ENCODE results near the gene ST6GALNAC2. TPM values are rescaled to one million over a fixed set of nuclear protein-coding genes. Genes with fewer than 3 reads are reported as not detected.
A peak's percentile ranks its signal among the peaks of the same experiment; 100 is the strongest.

ST6GALNAC2 gene
- total RNA-seq, 4 donors from 2014 or later: 71.1 to 94.3 (median 80.3) TPM

DNA sequence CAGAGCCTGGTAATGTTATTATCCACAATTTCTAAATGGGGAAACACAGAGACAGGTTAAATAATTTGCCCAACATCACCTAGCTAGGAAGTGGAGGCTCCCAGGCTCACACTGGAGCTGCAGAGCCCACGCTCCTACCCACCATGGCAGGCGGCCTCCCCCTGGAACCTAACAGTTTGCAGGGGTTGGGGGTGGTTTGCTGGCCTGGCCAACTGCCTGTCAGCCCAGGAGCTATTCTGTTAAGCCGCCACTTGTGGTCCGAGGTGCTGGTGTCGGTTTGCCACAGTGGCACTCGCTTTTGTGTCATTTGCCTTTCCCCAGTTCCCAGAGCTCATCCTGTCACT lies 42.2 kb downstream of the ST6GALNAC2 start:
- peaks cover 88% of the 10 kb centered on the region for H3K4me1 ChIP-seq
- 97% methylated on average over 6 of the region's 6 CpGs for WGBS
- H3K27ac ChIP-seq: peak overlapping the region; percentile 16
- TF ChIP-seq, protein P1, sequence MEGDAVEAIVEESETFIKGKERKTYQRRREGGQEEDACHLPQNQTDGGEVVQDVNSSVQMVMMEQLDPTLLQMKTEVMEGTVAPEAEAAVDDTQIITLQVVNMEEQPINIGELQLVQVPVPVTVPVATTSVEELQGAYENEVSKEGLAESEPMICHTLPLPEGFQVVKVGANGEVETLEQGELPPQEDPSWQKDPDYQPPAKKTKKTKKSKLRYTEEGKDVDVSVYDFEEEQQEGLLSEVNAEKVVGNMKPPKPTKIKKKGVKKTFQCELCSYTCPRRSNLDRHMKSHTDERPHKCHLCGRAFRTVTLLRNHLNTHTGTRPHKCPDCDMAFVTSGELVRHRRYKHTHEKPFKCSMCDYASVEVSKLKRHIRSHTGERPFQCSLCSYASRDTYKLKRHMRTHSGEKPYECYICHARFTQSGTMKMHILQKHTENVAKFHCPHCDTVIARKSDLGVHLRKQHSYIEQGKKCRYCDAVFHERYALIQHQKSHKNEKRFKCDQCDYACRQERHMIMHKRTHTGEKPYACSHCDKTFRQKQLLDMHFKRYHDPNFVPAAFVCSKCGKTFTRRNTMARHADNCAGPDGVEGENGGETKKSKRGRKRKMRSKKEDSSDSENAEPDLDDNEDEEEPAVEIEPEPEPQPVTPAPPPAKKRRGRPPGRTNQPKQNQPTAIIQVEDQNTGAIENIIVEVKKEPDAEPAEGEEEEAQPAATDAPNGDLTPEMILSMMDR (IDR thresholded peaks at IDR 0.05): no peak
- TF ChIP-seq EP300 (IDR thresholded peaks at IDR 0.05): no peak
- no peak for TF ChIP-seq POLR2A (IDR thresholded peaks at IDR 0.05)
- no peak for TF ChIP-seq POLR2AphosphoS5 (IDR thresholded peaks at IDR 0.05)
- no peaks in the 10 kb centered on the region for H3K9me3 ChIP-seq
- DNase-seq (ENCODE audit: low spot score in 2 of 2): no peak
- H3K27me3 ChIP-seq: no peaks in the 10 kb centered on the region
- H3K36me3 ChIP-seq: no peaks in the 10 kb centered on the region
- no peak overlapping the region for H3K4me3 ChIP-seq

DNA sequence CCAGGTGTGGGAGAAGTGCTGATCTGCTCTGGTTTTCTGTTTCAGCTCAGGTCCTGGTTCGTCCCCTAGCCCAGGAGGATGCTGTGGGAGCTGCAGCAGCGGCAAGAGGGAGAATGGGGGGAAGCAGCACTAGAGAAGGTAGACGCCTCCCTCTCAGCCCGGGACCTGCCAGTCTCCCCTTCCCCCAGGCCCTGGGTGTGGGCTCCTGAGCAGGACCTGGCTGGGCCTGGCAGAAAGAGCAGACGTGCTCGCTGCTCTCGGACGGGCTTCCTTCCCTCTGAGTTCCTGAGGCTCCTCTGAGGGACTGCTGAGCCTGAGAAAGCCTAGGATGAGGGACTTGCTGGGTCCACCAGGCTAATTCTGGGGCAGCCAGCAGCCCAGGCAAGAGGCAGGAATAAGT lies 42.7 kb downstream of the ST6GALNAC2 start:
- WGBS: 73% methylated on average over 2 of the region's 8 CpGs
- TF ChIP-seq, protein P1 (IDR thresholded peaks at IDR 0.05): no peak
- TF ChIP-seq POLR2A (IDR thresholded peaks at IDR 0.05) (no peak), EP300 (IDR thresholded peaks at IDR 0.05) (no peak), POLR2AphosphoS5 (IDR thresholded peaks at IDR 0.05) (no peak)
- Histone ChIP-seq H3K27me3 (peaks cover 3% of the 10 kb centered on the region), H3K27ac (no peak overlapping the region), H3K36me3 (no peaks in the 10 kb centered on the region), H3K9me3 (no peaks in the 10 kb centered on the region), H3K4me1 (peaks cover 88% of the 10 kb centered on the region), H3K4me3 (no peak overlapping the region)
- no peak for DNase-seq (ENCODE audit: low spot score in 2 of 2)

DNA sequence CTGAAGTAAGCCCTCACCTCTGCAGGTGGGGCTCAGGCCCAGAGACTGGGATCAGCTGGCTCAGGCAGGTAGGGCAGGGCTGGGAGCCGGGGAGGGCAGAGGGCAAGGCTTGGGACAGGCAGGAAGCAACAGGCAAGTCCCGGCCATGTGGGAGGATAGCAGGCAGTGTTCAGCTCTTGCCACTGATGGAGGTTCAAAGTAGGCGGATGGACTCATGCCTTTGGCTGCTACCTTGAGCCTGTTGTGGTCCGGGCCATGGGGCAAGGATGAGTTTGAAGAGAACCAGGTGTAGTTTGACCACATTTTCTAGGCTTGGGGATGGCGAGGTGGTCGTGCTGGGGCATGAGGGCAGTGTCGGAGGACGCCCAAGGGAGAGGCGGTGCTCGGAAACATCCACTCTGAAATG lies 43.1 kb downstream of the ST6GALNAC2 start:
- peaks cover 89% of the 10 kb centered on the region for H3K4me1 ChIP-seq
- TF ChIP-seq EP300 (IDR thresholded peaks at IDR 0.05) (no peak), POLR2AphosphoS5 (IDR thresholded peaks at IDR 0.05) (no peak), POLR2A (IDR thresholded peaks at IDR 0.05) (no peak)
- TF ChIP-seq, protein P1 (IDR thresholded peaks at IDR 0.05): no peak
- H3K4me3 ChIP-seq: no peak overlapping the region
- no peaks in the 10 kb centered on the region for H3K36me3 ChIP-seq
- DNase-seq (ENCODE audit: low spot score in 2 of 2): no peak
- H3K27ac ChIP-seq: no peak overlapping the region
- no peaks in the 10 kb centered on the region for H3K9me3 ChIP-seq
- H3K27me3 ChIP-seq: peaks cover 6% of the 10 kb centered on the region
- 82% methylated on average over 10 of the region's 10 CpGs for WGBS

DNA sequence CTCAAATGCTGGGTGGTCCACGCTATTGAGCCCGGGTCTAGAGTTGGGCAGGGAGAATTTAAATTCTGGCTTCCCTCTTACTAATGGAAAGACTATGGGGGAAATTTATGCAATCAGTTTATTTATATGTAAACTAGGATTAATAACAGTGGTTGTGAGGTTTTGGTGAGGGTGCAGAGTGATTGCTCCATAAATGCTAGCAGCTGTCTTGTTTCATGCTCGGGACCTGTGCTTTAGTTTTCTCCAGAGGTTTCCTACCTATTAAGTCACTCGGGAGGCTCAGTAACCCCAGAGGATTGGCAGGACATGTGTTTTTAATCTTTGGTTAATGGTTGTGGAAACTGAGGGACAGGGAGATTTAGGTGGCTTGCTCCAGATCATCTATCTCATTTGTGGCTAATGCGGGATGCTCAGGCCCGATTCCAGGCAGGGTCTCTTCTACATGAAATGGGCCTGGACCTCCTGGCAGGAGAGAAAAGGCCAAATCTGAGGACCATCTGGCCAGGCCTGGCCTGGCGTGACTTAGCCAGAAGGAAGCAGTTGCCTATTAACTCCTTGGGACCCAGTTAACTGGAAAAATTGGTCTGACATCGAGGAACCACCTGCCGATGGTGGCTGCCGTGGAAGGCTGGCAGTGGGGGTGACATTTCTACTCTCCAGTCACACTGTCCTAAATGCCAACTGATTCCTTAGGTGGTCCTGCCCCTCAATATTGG lies 43.8 kb downstream of the ST6GALNAC2 start:
- 91% methylated on average over 9 of the region's 10 CpGs for WGBS
- DNase-seq (ENCODE audit: low spot score in 2 of 2): no peak

More for the DNA sequence above, 43.8 kb downstream of the ST6GALNAC2 start:
- no peaks in the 10 kb centered on the region for H3K9me3 ChIP-seq
- TF ChIP-seq, protein P1 (IDR thresholded peaks at IDR 0.05): no peak
- TF ChIP-seq POLR2AphosphoS5 (IDR thresholded peaks at IDR 0.05) (no peak), POLR2A (IDR thresholded peaks at IDR 0.05) (no peak), EP300 (IDR thresholded peaks at IDR 0.05) (no peak)
- no peak overlapping the region for H3K27ac ChIP-seq
- peaks cover 84% of the 10 kb centered on the region for H3K4me1 ChIP-seq
- H3K36me3 ChIP-seq: no peaks in the 10 kb centered on the region
- peaks cover 6% of the 10 kb centered on the region for H3K27me3 ChIP-seq
- H3K4me3 ChIP-seq: no peak overlapping the region
